Activated T-helper 1 cell treated with anti-CD3 and anti-CD28 coated beads, Interleukin-2, amount 50 U/mL, for 16 hours (primary cell): ENCODE measurements around the gene TCIRG1.

Source experiments
- DNase-seq, 2 donors: peaks; one replicate each; pipeline ENCODE4 v3.0.0-alpha.2; 2020; ENCODE audit warnings: low read depth in 1 of 2, low spot score in 1 of 2

TCIRG1 gene

DNA sequence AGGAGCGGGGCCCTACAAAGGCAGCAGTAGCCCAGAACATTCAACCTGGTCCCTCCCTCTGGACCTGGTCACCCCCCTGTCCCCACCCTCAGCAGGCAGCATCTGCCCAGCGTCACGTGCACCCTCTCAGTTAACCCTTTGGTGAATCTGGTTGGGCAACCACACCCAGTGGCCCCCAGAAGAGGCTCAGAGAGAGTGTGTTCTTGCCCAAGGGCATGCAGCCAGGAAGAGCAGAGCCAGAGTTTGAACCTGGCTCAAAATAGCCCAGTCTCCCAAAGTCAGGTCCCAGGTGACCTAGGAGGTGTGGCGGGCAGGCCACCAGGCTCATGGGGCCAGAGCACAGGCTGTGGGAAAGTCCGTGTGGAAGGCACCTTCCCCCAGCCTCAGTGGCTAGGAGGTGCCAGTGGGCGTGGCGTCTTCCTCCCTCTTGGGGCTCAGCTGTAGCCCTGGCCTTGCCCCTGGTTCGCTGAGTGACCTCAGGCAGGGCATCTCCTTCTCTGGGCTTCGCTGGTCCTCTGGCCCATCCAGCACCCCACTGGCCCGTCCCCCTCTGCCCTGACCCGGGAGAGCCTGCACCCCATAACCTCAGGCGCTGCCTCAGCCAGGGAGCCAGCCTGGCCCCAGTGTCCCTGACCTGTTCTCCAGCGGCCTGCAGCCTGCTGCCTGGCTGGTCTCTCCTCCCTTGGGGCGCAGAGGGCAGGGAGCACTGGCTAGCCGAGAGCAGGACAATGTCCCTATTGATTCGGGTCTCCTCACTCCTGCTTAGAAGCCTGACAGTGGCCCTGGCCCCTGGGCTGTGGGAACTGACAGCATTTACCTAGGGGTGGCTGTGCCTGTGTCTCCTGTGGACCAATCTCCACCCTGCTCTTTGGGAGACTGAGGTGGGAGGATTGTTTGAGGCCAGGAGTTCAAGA lies 21.7 kb upstream of the TCIRG1 start:
- no peak for DNase-seq

DNA sequence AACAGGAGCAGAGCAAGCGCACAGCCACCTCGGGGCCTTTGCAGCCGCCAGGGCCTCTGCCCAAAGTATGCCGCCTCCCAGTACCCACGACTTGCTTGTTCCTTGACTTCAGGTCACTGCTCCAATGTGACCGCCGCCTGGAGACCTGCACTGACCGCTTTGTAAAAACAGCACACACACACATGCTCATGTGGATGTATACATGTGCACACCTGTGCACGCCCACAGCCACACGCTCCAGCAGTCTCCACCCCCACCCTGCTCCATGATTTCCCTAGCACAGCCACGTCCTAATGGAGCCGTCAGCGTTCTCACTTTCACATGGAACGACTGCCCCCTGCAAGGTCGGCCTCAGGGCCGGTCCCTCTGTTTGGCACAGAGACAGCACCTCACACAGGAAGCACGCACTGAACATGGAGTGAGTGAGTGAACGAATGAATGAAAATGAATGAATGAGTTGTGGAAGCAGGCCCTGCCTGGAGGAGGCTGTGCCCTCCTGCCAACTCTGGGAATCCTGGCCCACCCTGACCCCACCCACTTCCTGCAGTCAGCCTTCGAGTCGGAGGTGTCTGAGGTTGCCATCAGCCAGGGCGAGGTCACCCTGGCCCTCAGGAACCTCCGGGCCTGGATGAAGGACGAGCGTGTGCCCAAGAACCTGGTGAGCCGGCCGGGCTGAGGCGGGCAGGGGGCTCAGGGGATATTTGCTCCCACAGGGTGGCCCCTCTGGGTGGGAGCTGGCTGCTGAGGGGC lies 20.7 kb upstream of the TCIRG1 start:
- no peak for DNase-seq

DNA sequence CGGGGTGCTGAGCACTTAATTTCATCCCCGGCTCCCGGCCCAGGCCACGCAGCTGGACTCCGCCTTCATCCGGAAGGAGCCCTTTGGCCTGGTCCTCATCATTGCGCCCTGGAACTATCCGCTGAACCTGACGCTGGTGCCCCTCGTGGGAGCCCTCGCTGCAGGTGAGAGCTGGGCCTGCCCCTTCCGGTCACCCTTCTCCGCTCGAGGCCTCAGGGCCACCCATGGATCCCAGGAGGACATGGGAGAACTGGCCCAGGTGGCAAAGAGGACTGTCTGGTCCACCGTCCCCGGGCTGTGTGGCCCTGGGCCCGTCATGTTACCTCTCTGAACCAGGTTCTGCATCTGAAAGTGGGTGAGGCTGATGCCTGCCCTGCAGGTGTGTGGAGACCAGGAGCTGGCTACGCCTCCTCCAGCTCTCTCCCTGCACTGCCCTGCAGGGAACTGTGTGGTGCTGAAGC lies 20.1 kb upstream of the TCIRG1 start:
- DNase-seq: no peak

DNA sequence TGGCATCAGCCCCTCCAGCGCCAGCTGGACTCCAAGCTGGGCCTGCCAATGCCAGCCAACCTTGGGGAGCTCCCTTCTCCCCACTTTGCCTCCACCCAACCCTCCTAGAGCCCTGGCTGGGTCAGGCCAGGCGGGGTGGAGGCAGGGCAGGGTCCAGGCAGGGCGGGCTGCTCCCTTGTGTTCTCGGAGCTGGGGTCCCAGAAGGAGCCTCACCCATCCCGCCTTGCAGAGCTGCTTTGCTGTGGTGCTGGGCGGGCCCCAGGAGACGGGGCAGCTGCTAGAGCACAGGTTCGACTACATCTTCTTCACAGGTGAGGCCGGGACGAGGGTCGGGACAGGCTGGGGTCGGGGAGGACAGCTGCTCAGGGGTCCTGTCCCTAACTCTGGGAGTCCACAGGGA lies 19.3 kb upstream of the TCIRG1 start:
- no peak for DNase-seq

DNA sequence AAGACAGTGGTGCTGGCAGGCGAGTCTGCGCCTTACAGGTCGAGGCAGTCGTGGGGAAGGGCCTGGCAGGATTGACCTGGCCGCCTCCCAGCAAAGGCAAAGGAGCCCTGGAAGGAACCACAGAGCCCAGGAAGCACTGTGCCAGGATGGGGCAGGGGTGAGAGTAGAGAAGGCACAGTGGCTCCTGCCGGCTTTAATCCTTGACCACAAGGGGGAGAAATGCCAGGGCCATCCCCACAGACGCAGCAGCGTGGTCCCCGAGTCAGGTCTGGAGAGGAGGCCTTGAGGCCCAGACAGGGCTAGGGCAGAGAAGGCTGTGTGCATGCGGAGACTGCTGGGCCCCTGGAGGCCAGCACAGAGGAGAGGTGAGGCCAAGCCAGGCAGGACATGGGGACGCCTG lies 18.2 kb upstream of the TCIRG1 start:
- DNase-seq: no peak

DNA sequence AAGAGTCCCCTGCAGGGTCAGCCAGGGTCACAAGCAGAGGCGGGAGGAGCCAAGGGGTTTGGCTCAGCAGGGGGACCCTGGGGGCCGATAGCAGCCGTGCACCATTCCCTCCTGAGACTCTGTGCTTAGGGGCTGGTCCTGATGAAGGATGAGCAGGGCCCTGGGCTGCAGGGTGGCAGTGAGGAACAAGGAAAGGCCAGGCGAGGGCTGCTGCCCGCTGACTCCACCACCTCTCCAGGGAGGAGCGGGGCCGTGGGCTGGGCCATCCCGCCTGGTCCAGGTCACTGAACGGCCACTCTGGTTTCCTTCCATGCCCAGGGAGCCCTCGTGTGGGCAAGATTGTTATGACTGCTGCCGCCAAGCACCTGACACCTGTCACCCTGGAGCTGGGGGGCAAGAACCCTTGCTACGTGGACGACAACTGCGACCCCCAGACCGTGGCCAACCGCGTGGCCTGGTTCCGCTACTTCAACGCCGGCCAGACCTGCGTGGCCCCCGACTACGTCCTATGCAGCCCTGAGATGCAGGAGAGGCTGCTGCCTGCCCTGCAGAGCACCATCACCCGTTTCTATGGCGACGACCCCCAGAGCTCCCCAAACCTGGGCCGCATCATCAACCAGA lies 17.5 kb upstream of the TCIRG1 start:
- no peak for DNase-seq

DNA sequence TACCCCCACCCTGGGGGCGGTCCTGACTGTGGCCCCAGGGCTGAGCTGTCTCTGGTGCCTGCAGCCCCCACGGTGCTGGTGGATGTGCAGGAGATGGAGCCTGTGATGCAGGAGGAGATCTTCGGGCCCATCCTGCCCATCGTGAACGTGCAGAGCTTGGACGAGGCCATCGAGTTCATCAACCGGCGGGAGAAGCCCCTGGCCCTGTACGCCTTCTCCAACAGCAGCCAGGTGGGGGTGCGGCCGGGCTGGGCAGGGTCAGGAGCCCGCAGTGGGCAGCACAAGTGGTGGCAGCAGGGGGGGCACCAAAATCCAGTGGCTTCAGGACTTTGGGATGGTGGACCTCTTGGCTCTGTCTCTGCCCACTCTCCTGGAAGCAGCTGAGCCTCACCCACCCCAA lies 16.3 kb upstream of the TCIRG1 start:
- no peak for DNase-seq

DNA sequence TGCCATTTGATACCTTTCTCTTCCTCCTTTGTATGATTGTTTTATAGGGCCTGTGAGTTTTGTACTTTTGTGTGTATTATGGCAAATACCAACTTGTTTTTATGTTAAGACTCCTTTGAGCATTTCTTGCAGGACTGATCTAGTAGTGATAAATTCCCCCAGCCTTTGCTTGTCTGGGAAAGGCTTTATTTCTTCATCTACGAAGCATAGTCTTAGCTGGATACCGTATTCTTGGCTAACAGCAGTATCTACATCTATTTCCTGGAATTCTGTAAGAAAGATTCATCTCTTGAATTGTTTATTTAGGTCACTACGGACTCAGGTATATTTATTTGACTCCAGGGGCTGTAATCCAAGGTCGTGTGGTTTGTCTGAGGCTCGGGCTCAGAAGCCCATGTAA lies 14.3 kb upstream of the TCIRG1 start:
- DNase-seq: no peak

DNA sequence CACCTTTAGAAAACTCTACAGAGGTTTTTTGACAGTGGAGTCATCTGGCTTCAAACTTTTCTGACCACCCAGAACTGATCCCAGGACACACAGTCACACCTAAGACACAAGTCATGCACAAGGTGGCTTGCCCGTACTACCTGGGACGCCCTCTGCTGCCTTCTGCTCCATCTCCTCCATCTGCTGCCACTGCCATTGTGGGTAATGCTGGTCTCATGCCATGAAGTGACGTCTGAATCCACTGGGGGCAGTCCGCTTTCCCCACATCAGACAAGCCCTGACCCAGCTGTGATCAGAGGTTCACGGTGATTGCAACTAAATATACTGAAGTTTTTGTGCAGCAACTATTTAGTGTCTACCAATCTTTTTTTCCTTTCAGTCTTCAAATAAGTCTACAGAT lies 13.8 kb upstream of the TCIRG1 start:
- DNase-seq: no peak

DNA sequence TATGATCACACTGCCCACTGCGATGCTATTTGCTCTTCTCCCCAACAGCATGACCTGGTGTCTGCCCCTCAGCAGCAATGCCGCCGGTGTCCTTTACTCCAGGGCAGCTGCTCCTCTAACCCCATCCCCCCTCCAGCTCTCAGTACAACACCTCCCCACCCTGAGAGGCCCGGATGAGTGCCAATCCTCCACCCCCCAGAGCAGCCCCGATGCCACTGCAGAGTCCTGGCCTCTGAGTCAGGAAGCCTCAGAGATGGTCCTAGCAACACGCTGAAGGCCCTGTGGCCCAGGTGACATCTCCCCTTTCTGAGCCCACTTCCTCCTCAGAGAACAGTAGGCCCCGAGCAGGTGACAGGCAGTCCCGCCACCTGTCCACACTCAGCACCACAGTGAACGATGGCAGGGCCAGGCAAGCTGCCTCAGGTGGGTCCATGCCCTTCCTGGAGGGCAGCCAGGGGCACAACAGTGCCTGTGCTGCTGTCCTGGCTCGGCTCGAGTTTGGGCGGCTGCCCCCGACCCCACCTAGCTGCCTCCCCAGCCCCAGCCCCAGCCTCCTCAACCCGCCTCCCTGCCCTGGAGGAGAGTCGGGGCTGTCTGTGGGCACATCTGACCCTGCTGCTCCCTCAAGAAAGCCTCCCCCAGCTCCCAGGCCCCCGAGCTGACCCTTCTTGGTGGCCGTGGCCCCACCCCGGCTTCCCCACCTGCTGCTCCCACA lies 12.3 kb upstream of the TCIRG1 start:
- DNase-seq: no peak

DNA sequence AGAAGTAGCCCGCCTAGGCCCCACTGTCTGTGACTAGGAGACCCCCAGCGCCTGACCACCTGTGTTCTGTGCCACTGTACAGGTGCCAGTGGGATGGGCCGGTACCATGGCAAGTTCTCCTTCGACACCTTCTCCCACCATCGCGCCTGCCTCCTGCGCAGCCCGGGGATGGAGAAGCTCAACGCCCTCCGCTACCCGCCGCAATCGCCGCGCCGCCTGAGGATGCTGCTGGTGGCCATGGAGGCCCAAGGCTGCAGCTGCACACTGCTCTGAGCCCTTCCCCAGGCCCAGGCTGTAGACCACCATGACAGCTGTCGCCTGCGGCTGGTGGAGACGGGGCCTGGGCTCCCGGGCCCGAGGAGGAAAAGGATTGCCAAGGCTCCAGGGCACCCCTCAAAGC lies 11.2 kb upstream of the TCIRG1 start:
- no peak for DNase-seq

DNA sequence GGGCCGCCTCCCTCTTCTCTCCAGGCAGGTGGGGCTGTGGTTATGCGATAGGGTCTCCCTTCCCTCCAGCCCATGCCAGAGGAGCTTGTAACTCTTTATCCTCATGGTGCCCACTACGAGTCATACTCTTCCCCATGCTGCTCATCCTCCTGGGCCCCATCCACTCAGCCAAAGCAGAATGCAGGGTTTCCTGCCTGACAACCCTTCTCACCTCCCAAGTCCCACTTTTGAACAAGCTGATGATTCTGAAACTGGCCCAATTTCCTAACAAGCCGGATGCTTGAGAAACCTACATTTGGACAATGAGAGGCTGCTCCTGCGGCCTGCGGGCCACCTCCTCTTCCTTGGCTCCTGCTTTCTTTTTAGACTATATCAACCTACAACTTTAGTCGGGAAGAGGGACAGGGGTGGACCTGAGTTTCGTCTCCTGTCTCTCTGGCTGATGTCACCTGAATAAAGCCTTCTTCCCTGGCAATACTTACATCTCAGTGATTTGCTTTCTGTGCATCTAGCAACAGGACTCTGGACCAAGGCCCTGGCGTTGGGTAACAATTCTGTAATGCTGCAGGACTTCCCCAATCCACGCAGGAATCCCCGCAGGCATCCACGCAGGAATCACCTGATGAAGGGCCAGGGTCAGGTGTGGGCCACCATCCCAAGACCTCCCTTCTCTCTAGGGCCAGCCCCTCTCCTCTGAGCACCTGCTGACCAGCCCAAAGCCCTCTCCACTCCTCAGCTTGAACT lies 9.9 kb upstream of the TCIRG1 start:
- DNase-seq: no peak

DNA sequence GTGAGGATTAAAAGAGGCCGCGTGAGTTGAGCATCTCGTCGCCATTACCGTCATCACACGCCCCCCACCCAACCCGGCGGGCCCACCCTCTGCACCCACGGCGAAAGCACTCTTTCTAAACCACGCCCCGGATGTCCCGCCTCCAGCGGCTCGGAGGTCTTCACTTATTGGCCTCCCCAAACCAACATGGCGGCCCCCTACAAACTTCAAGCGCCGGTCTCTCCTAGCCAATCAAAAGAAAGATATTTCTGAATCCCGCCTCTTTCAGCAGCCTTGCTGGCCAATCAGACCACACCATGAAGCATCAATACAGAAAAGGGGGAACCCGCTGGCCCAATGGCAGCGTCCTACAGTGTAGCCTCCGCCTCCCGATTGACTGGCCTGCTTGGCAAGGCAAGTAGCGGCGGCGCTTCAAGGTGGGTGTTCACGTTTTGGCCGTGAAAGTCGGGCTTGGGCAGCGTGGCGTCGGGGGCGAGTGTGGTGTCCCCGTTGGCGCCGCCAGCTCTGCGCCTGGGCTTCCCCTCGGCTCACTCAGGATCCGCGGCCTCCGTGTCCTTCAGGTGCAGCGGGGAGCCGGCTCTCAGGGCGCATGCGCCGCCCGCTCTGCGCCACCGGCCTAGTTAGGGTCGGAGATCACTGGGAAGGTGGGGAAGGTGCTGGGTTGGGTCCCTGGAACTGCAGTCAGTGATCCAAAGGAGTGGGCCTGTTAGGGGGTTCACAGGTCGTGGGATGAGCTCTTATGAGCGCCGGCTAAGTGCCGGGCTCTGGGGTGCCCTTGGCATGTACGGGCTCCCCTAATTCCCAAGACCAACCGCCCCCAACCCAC lies 8.3 kb upstream of the TCIRG1 start, which contains the start of gene NDUFS8:
Gene NDUFS8 (plus strand): TSS at position 364 of the 826 bp plus-strand sequence. CDS start 1,471 bp downstream, outside the sequence.
- DNase-seq: peak; percentile 91 to 93

DNA sequence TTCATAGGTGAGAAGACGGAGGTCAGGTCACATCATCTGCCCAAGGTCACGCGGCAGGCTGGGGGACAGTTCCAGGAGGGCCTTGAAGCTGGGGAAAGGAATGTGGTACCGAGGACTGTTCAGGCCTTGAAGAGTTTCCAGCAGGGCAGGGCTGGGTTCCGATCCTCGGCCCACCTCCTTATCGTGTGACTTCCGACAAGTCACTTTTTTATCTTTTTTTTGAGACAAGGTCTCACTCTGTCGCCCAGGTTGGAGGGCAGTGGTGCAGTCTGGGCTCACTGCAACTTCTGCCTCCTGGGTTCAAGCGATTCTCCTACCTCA lies 7.7 kb upstream of the TCIRG1 start:
- no peak for DNase-seq

DNA sequence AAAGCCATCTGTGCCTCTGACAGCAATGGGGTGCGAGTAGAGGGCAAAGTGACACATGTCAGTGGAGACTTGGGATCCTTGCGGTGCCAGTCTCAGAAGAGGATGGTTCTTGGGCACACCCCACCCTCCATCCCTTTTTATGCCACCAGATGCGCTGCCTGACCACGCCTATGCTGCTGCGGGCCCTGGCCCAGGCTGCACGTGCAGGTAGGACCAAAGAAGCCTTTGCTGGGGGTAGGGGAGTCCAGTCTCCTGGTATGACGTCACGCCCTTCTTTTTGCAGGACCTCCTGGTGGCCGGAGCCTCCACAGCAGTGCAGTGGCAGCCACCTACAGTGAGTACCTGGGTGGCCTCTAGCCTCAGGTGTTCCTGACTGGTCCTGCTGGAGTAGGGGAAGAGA lies 6.8 kb upstream of the TCIRG1 start:
- no peak for DNase-seq

DNA sequence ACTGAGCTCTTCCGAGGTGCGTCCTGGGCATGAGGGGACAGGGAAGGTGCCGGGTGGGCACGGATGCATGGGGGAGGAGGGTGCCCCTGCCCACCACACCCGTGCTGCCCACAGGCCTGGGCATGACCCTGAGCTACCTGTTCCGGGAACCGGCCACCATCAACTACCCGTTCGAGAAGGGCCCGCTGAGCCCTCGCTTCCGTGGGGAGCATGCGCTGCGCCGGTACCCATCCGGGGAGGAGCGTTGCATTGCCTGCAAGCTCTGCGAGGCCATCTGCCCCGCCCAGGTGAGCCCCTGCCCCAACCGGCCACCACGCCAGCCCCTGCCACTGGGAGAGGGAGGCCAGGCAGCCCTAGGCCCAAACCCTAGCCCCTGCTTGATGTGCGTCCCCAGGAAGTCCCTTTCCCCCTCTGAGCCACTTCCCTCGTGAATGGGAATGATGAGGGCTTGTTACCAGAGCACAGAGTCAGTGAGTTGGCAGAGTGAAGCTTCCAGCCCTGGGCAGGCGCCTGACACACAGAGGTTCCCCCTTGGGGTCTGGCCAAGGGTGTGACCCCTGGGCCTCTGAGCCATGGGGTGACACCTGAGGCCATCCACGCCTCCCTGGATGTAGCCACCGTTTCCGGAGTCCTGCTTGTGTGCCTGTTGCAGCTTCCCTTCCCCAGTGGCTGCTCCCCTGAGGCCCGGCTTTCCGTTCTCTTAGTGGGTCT lies 5.7 kb upstream of the TCIRG1 start:
- DNase-seq: no peak

DNA sequence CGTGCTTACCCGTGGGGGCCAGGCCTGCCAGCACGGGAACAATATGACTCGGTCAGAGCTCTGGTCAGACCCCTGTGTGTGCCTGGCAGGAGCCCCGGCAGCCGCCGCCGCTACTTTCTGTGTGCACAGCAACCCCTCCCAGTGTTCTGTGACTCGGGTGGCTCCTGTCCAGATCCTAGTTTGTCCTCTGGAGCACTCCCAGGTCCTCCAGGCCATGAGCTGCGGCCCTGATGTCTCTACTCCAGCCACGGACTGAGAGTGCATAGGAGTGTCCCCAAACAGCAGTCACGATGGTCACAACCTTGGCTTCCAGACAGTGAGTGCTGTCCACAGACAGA lies 5.1 kb upstream of the TCIRG1 start:
- no peak for DNase-seq

DNA sequence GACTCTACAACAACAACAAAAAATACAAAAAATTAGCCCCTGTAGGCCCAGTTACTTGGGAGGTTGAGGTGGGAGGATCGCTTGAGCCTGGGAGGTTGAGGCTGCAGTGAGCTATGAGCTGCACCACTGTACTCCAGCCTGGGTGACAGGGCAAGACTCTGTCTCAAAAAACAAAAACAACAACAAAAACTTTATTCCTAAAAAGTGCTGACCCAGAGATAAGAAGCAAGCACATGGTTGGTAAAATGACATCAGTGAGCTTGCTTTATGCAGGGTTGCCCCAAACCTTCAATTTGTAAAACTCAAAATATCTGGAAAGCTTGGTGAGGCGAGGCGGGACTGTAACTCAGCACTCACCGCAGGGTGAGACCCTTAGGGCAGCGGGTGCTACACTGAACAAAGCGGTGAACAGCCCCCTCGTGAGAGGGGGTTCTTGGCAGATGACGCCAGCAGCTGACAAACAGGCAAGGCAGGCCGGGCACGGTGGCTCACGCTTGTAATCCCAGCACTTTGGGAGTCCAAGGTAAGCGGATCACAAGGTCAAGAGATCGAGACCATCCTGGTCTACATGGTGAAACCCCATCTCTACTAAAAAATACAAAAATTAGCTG lies 3.5 kb upstream of the TCIRG1 start:
- DNase-seq: no peak
